D341Med (cell line): ENCODE data around the gene CAPN7.

ENCODE experiments used
- DNase-seq: peaks from one replicate; pipeline ENCODE4 v3.0.0; 2012; ENCODE audit warnings: low spot score

Gene CAPN7

GRCh38 chr3:15276028-15276724 lies 70.1 kb downstream of the CAPN7 start:
- no peak for DNase-seq

GRCh38 chr3:15277861-15278500 lies 71.9 kb downstream of the CAPN7 start:
- no peak for DNase-seq

GRCh38 chr3:15279205-15279604 lies 73.2 kb downstream of the CAPN7 start:
- no peak for DNase-seq

- no peak for DNase-seq
These were observed 73.8 kb downstream of the CAPN7 start for GRCh38 chr3:15279671-15280402.

GRCh38 chr3:15280853-15281532 lies 74.9 kb downstream of the CAPN7 start:
- no peak for DNase-seq

- no peak for DNase-seq
These were observed 75.8 kb downstream of the CAPN7 start for GRCh38 chr3:15281817-15282216.

- no peak for DNase-seq
These were observed 77.7 kb downstream of the CAPN7 start for GRCh38 chr3:15283702-15284101.

GRCh38 chr3:15284121-15284889 lies 78.3 kb downstream of the CAPN7 start:
- DNase-seq = peak; percentile 74

- no peak for DNase-seq
These were observed 80.0 kb downstream of the CAPN7 start for GRCh38 chr3:15286022-15286421.

GRCh38 chr3:15287565-15288330 lies 81.7 kb downstream of the CAPN7 start:
- no peak for DNase-seq

GRCh38 chr3:15288331-15289035 lies 82.4 kb downstream of the CAPN7 start:
- no peak for DNase-seq

GRCh38 chr3:15289661-15290060 lies 83.6 kb downstream of the CAPN7 start:
- DNase-seq = no peak

- DNase-seq = no peak
These were observed 84.7 kb downstream of the CAPN7 start for GRCh38 chr3:15290736-15291135.

GRCh38 chr3:15291589-15292541 lies 85.8 kb downstream of the CAPN7 start:
- DNase-seq = no peak

GRCh38 chr3:15292765-15293522 lies 86.9 kb downstream of the CAPN7 start:
- DNase-seq = no peak

GRCh38 chr3:15294929-15295328 lies 88.9 kb downstream of the CAPN7 start:
- no peak for DNase-seq

GRCh38 chr3:15295506-15295905 lies 89.5 kb downstream of the CAPN7 start:
- DNase-seq = no peak

- no peak for DNase-seq
These were observed 91.7 kb downstream of the CAPN7 start for GRCh38 chr3:15297608-15298350.
